WTC11 (cell line): ENCODE results near the gene METTL25B. TPM values are rescaled to one million over a fixed set of nuclear protein-coding genes. Genes with fewer than 3 reads are reported as not detected.

Source experiments
- ATAC-seq: fragments of 200-7000 bp; cut with Tn5 transposase; 2 replicates; pipeline ENCODE4 v1.10.0; 2021; ENCODE audit warnings: mild to moderate bottlenecking, moderate library complexity
- CTCF ChIA-PET: fragments of 300-600 bp; sonication (Branson Sonifier 250); formaldehyde crosslinking; loops from one replicate; lab custom pipeline; 2021; ENCODE audit warnings: antibody characterized with exemption; lab: Charles Lee
- POLR2A ChIA-PET: fragments of 350-600 bp; sonication (Branson Sonifier 250); formaldehyde crosslinking; loops from one replicate; lab custom pipeline; 2021; ENCODE audit warnings: antibody characterized with exemption; lab: Charles Lee
- DNase-seq: peaks from one replicate; pipeline ENCODE4 v3.0.0; 2021; ENCODE audit warnings: low spot score
- H3K27ac Mint-ChIP-seq: 2 replicates; pipeline ENCODE4 v1.8.0; 2021; ENCODE audit warnings: mixed read lengths
- H3K27me3 Mint-ChIP-seq: 2 replicates; pipeline ENCODE4 v1.8.0; 2021; ENCODE audit warnings: low read depth, mild to moderate bottlenecking, moderate library complexity, mixed read lengths
- H3K36me3 Mint-ChIP-seq: 2 replicates; pipeline ENCODE4 v1.8.0; 2021; ENCODE audit warnings: mixed read lengths
- H3K4me1 Mint-ChIP-seq: 2 replicates; pipeline ENCODE4 v1.8.0; 2022; ENCODE audit warnings: mixed read lengths
- H3K4me3 Mint-ChIP-seq: 2 replicates; pipeline ENCODE4 v1.8.0; 2021; ENCODE audit warnings: mild to moderate bottlenecking, moderate library complexity, mixed read lengths
- H3K9me3 Mint-ChIP-seq: 2 replicates; pipeline ENCODE4 v1.8.0; 2021; ENCODE audit warnings: mixed read lengths
- ARID4B ChIP-seq: sonication (generic); formaldehyde crosslinking; IDR thresholded peaks from 2 replicates; pipeline ENCODE4 v1.8.0; 2023; ENCODE audit warnings: missing genetic modification reagents, mild to moderate bottlenecking, borderline replicate concordance
- CREM ChIP-seq: sonication (generic); formaldehyde crosslinking; IDR thresholded peaks from 2 replicates; pipeline ENCODE4 v1.8.1; 2022; ENCODE audit warnings: mild to moderate bottlenecking, missing genetic modification reagents, moderate library complexity
- FOXK1 ChIP-seq: sonication (generic); formaldehyde crosslinking; IDR thresholded peaks from 2 replicates; pipeline ENCODE4 v1.8.0; 2022; ENCODE audit warnings: mild to moderate bottlenecking, moderate library complexity, missing genetic modification reagents
- GRHL2 ChIP-seq: fragments of 250-450 bp; sonication (Bioruptor Pico); IDR thresholded peaks from 2 replicates; pipeline ENCODE4 v1.8.0; 2022; ENCODE audit warnings: mild to moderate bottlenecking, moderate library complexity; ENCODE audit not compliant: insufficient replicate concordance, severe bottlenecking
- JAZF1 ChIP-seq: fragments of 250-450 bp; sonication (Bioruptor Pico); IDR thresholded peaks from 2 replicates; pipeline ENCODE4 v1.9.0; 2021; ENCODE audit warnings: moderate library complexity, mild to moderate bottlenecking, inconsistent platforms
- MAX ChIP-seq: sonication (generic); formaldehyde crosslinking; IDR thresholded peaks from 2 replicates; pipeline ENCODE4 v1.8.0; 2022; ENCODE audit warnings: mild to moderate bottlenecking, missing genetic modification reagents
- MYBL2 ChIP-seq: sonication (generic); formaldehyde crosslinking; IDR thresholded peaks from 2 replicates; pipeline ENCODE4 v1.8.1; 2023; ENCODE audit warnings: mild to moderate bottlenecking, moderate library complexity, missing genetic modification reagents
- PRRX2 ChIP-seq: fragments of 250-450 bp; sonication (Bioruptor Pico); IDR thresholded peaks from 2 replicates; pipeline ENCODE4 v1.8.0; 2021; ENCODE audit warnings: mild to moderate bottlenecking
- SP1 ChIP-seq: sonication (generic); formaldehyde crosslinking; conservative IDR thresholded peaks from 2 replicates; pipeline ENCODE4 v1.8.1; 2022; ENCODE audit warnings: missing genetic modification reagents
- TEAD1 ChIP-seq: sonication (generic); formaldehyde crosslinking; IDR thresholded peaks from 2 replicates; pipeline ENCODE4 v1.8.0; 2022; ENCODE audit warnings: mild to moderate bottlenecking, missing genetic modification reagents
- ZNF138 ChIP-seq: sonication (generic); formaldehyde crosslinking; conservative IDR thresholded peaks from 2 replicates; pipeline ENCODE4 v1.8.1; 2022; ENCODE audit warnings: mild to moderate bottlenecking, moderate library complexity, missing genetic modification reagents
- ZNF263 ChIP-seq: sonication (generic); formaldehyde crosslinking; IDR thresholded peaks from 2 replicates; pipeline ENCODE4 v1.8.1; 2022; ENCODE audit warnings: low read depth, mild to moderate bottlenecking, moderate library complexity, missing genetic modification reagents
- ZNF396 ChIP-seq: fragments of 250-450 bp; sonication (Bioruptor Pico); IDR thresholded peaks from 2 replicates; pipeline ENCODE4 v1.8.0; 2021; ENCODE audit warnings: mild to moderate bottlenecking, moderate library complexity, borderline replicate concordance
- ZNF423 ChIP-seq: fragments of 250-450 bp; sonication (Bioruptor Pico); IDR thresholded peaks from 2 replicates; pipeline ENCODE4 v2.1.2; 2022; ENCODE audit warnings: mild to moderate bottlenecking, moderate library complexity
- ZNF425 ChIP-seq: fragments of 250-450 bp; sonication (Bioruptor Pico); conservative IDR thresholded peaks from 2 replicates; pipeline ENCODE4 v1.9.0; 2021; ENCODE audit warnings: mild to moderate bottlenecking
- total RNA-seq: library from RNA; stranded (reverse); gene quantifications from 3 replicates; pipeline ENCODE4 v1.2.3, GENCODE V29; 2021

The METTL25B gene
- total RNA-seq, 1 experiment from 2014 or later: 32.0 TPM

- no peak for TF ChIP-seq ZNF396 (CRISPR knock-in tag)
- TF ChIP-seq ZNF423 (CRISPR knock-in tag): no peak
- peak; percentile 67; the same call in 1 of the 2 replicates for TF ChIP-seq MAX (CRISPR knock-in tag)
- peak; percentile 63; the same call in 1 of the 2 replicates for TF ChIP-seq TEAD1 (CRISPR knock-in tag)
- no peak for TF ChIP-seq JAZF1
- TF ChIP-seq PRRX2: no peak
- no peak for TF ChIP-seq ZNF263 (CRISPR knock-in tag)
- no peak for TF ChIP-seq MYBL2 (CRISPR knock-in tag)
- no peak for TF ChIP-seq ZNF425
- 0 out of 2 replicates have a peak, but pooled peaks have one; percentile 60 for TF ChIP-seq ARID4B (CRISPR knock-in tag)
- no peak; the same call in 1 of the 2 replicates for TF ChIP-seq FOXK1 (CRISPR knock-in tag)
- TF ChIP-seq ZNF138 (CRISPR knock-in tag): no peak
These were observed 23.3 kb upstream of the METTL25B start (continued) for GRCh38 chr1:156704930-156705320.

- Mint-ChIP-seq H3K4me3 (peak within 1 kb of the TSS; percentile 84), H3K27ac (peak within 1 kb of the TSS; percentile 96), H3K4me1 (peaks cover 58% of the 10 kb centered on the region), H3K36me3 (peaks cover 10% of the 10 kb centered on the region), H3K9me3 (no peaks in the 10 kb centered on the region), H3K27me3 (peaks cover 23% of the 10 kb centered on the region)
- DNase-seq (peak; percentile 68), ATAC-seq (peak; percentile 3)
- CTCF ChIA-PET: interaction anchor here (0.7 to 25.2 kb wide), 37 partner anchors 8 to 451 kb away, joined by 3 to 1553 read pairs (median 8); partner anchors contain the start of genes BCAN, HAPLN2, HDGF and INSRR
- POLR2A ChIA-PET: interaction anchor here (0.6 to 5.4 kb wide), 13 partner anchors 10 to 51 kb away, joined by 3 to 195 read pairs (median 7); partner anchors contain the start of genes HDGF, ISG20L2, METTL25B and NES
- TF ChIP-seq CREM (CRISPR knock-in tag) (no peak), SP1 (CRISPR knock-in tag) (0 out of 2 replicates have a peak, but pooled peaks have one; percentile 46), GRHL2 (CRISPR knock-in tag) (no peak)
These were observed 22.9 kb upstream of the METTL25B start, which contains the start of gene CRABP2 for GRCh38 chr1:156705321-156705917. TSS of gene CRABP2 (minus strand) at chr1:156705583. CDS start at chr1:156705446, 137 bp downstream.
